Measurements from ENCODE around the gene BUB3.

DNA sequence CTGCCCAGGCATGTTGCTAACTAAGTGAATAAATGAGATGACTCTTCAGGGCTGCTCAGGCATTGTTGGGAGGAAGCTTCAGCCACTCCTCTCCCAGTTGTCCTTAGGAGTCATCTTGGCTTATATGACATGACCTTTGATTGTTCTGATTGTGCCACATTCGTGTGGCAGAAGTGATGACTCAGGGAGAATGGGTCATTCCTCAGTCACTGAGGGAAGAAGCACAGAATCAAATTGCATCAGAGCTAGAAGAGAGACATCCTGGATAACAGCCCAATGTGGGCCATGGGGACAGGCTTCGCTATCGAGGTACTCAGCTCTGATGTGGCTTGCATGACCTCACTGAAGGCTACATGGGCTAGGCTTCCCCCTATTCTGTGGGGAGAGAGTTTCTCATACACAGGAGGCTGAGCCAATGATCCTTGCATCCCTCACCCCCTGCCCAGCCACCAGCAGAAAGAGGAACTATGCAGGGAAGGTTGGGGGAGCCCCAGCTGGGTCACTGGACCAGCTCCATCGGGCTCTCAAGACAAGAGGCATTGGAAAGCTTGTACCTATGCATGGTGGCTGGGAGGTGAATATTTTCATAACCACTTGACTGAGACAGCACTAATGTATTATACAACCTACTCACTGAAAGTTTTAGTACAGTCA, 24.5 kb upstream of the BUB3 start:
- no peak for TF ChIP-seq YY1 (IDR thresholded peaks at IDR 0.05; ENCODE audit: insufficient read depth, insufficient read length)
- no peak for TF ChIP-seq SUZ12 (IDR thresholded peaks at IDR 0.05; ENCODE audit: extremely low read depth, insufficient read depth, insufficient read length)
- no peak for TF ChIP-seq ZNF274 (IDR thresholded peaks at IDR 0.05; ENCODE audit: low read depth, low read length)
